IMR-90 (cell line): Measurements from ENCODE around the gene PANK4. TPM values are rescaled to one million over a fixed set of nuclear protein-coding genes. Genes with fewer than 3 reads are reported as not detected.
A peak's percentile ranks its signal among the peaks of the same experiment; 100 is the strongest.

ENCODE experiments used
- ATAC-seq: fragments of 200-7000 bp; cut with Tn5 transposase; 2 replicates; pipeline ENCODE4 v1.9.1; 2020; ENCODE audit warnings: low read depth, mild to moderate bottlenecking, moderate library complexity
- BruUV-seq: library from RNA; stranded (reverse); fragments of 400-500 nt; replicated peaks from 2 replicates; lab custom pipeline; 2021; lab: Mats Ljungman, UMichigan
- CTCF ChIA-PET: fragments of 300-600 bp; formaldehyde crosslinking; extraction: SDS; loops from one replicate; lab custom pipeline; 2021; ENCODE audit warnings: antibody characterized with exemption; lab: Yijun Ruan, JAX
- POLR2A ChIA-PET: fragments of 300-600 bp; sonication (Branson Sonifier 250); formaldehyde crosslinking; loops from one replicate; lab custom pipeline; 2022; ENCODE audit warnings: antibody characterized with exemption; ENCODE audit not compliant: unreplicated experiment; lab: Charles Lee
- DNase-seq: peaks from one replicate; pipeline ENCODE4 v3.0.0; 2013
- H2AFZ ChIP-seq: replicated peaks from 2 replicates; pipeline ENCODE3; 2013; ENCODE audit warnings: low read length, mild to moderate bottlenecking; ENCODE audit not compliant: poor library complexity
- H2AK5ac ChIP-seq: 2 replicates; pipeline ENCODE4 v1.6.1; 2013; ENCODE audit warnings: low read depth, low read length, inconsistent platforms
- H2AK9ac ChIP-seq: replicated peaks from 2 replicates; pipeline ENCODE3; 2013; ENCODE audit warnings: mild to moderate bottlenecking, low read depth, low read length, moderate library complexity; ENCODE audit not compliant: poor library complexity
- H2BK120ac ChIP-seq: 2 replicates; pipeline ENCODE4 v1.6.1; 2013; ENCODE audit warnings: low read depth, low read length, inconsistent platforms
- H2BK15ac ChIP-seq: 3 replicates; pipeline ENCODE4 v1.6.1; 2013; ENCODE audit warnings: low read depth, low read length, inconsistent platforms
- H2BK20ac ChIP-seq: 2 replicates; pipeline ENCODE4 v1.6.1; 2013; ENCODE audit warnings: low read depth, mild to moderate bottlenecking, inconsistent platforms, low read length, moderate library complexity
- H2BK5ac ChIP-seq: 2 replicates; pipeline ENCODE4 v1.6.1; 2013; ENCODE audit warnings: mild to moderate bottlenecking, low read depth, low read length, inconsistent platforms; ENCODE audit not compliant: poor library complexity, severe bottlenecking
- H3K14ac ChIP-seq: replicated peaks from 2 replicates; pipeline ENCODE4 v1.6.1; 2013; ENCODE audit warnings: low read depth, low read length, inconsistent platforms
- H3K18ac ChIP-seq: 2 replicates; pipeline ENCODE4 v1.6.1; 2013; ENCODE audit warnings: low read depth, low read length, control low read depth
- H3K23ac ChIP-seq: 2 replicates; pipeline ENCODE4 v1.6.1; 2013; ENCODE audit warnings: low read depth, low read length, inconsistent platforms
- H3K27ac ChIP-seq: 2 replicates; pipeline ENCODE4 v1.5.1; 2013; ENCODE audit warnings: mild to moderate bottlenecking, control low read depth, low read length; ENCODE audit not compliant: insufficient read depth
- H3K27me3 ChIP-seq: 2 replicates; pipeline ENCODE4 v1.6.1; 2013; ENCODE audit warnings: low read length; ENCODE audit not compliant: control insufficient read depth, insufficient read depth
- H3K36me3 ChIP-seq: 2 replicates; pipeline ENCODE4 v1.6.1; 2013; ENCODE audit warnings: low read length, mixed read lengths; ENCODE audit not compliant: control insufficient read depth, insufficient read depth
- H3K4ac ChIP-seq: 2 replicates; pipeline ENCODE4 v1.6.1; 2013; ENCODE audit warnings: low read depth, low read length, inconsistent platforms
- H3K4me1 ChIP-seq: 2 replicates; pipeline ENCODE4 v1.6.1; 2013; ENCODE audit warnings: low read length, mixed read lengths; ENCODE audit not compliant: control insufficient read depth, insufficient read depth
- H3K4me2 ChIP-seq: 2 replicates; pipeline ENCODE4 v1.6.1; 2013; ENCODE audit warnings: low read depth, mild to moderate bottlenecking, control low read depth, low read length, moderate library complexity
- H3K4me3 ChIP-seq: 2 replicates; pipeline ENCODE4 v1.5.1; 2013; ENCODE audit warnings: low read depth, mild to moderate bottlenecking, control low read depth, low read length, moderate library complexity; ENCODE audit not compliant: insufficient read depth
- H3K56ac ChIP-seq: 2 replicates; pipeline ENCODE4 v1.6.1; 2013; ENCODE audit warnings: low read length, inconsistent platforms; ENCODE audit not compliant: insufficient read depth; ENCODE audit errors: extremely low read depth
- H3K79me1 ChIP-seq, 2 experiments: 2 replicates each; pipeline ENCODE4 v1.6.1; 2013; ENCODE audit warnings: low read length in 2 of 2, inconsistent platforms in 1 of 2, low read depth in 1 of 2
- H3K9ac ChIP-seq: 2 replicates; pipeline ENCODE4 v1.6.1; 2013; ENCODE audit warnings: low read depth, low read length, control low read depth
- H3K9me1 ChIP-seq: 2 replicates; pipeline ENCODE4 v1.6.1; 2013; ENCODE audit warnings: low read length, inconsistent platforms; ENCODE audit not compliant: insufficient read depth
- H3K9me3 ChIP-seq: 2 replicates; pipeline ENCODE4 v1.6.1; 2013; ENCODE audit warnings: low read length; ENCODE audit not compliant: control insufficient read depth, insufficient read depth
- H4K20me1 ChIP-seq: 2 replicates; pipeline ENCODE4 v1.6.1; 2013; ENCODE audit warnings: low read length, inconsistent platforms; ENCODE audit not compliant: insufficient read depth
- H4K5ac ChIP-seq: 2 replicates; pipeline ENCODE4 v1.6.1; 2013; ENCODE audit warnings: mild to moderate bottlenecking, low read depth, low read length, control low read depth
- H4K8ac ChIP-seq, 2 experiments: 2 replicates each; pipeline ENCODE4 v1.6.1; 2013; ENCODE audit warnings: low read depth in 2 of 2, low read length in 2 of 2, control low read depth in 1 of 2, inconsistent platforms in 1 of 2
- H4K91ac ChIP-seq: 2 replicates; pipeline ENCODE4 v1.6.1; 2013; ENCODE audit warnings: low read depth, low read length, inconsistent platforms; ENCODE audit not compliant: insufficient read depth
- CTCF ChIP-seq: conservative IDR thresholded peaks from 2 replicates; pipeline ENCODE4 v1.5.1; 2012; ENCODE audit warnings: mild to moderate bottlenecking, low read depth, low read length, improper control_type of control experiment
- MAFK ChIP-seq: IDR thresholded peaks from 2 replicates; pipeline ENCODE4 v1.6.1; 2012; ENCODE audit warnings: low read depth, low read length, improper control_type of control experiment
- RAD21 ChIP-seq: IDR thresholded peaks from 2 replicates; pipeline ENCODE4 v1.6.1; 2012; ENCODE audit warnings: low read length, improper control_type of control experiment
- RFX5 ChIP-seq: IDR thresholded peaks from 2 replicates; pipeline ENCODE4 v1.8.0; 2012; ENCODE audit warnings: low read depth, mild to moderate bottlenecking, low read length, moderate library complexity
- WGBS, 2 experiments: methylation state at CpG; one replicate each; pipeline versions ENCODE4 v1.1.5 to v1.1.7; 2013; ENCODE audit warnings: missing lambda C conversion rate in 2 of 2; ENCODE audit not compliant: insufficient read length in 1 of 2; ENCODE audit errors: extremely low coverage in 2 of 2; 5-methylcytosine and 5-hydroxymethylcytosine counted together
- dilution Hi-C: fragments of 300-500 bp; cut with HindIII; formaldehyde crosslinking; loops from one replicate; pipeline ENCODE4 v1.14.3; 2018; ENCODE audit warnings: low sequenced_read_pairs; ENCODE audit not compliant: unreplicated experiment
- in situ Hi-C: fragments of 300-500 bp; cut with MboI; formaldehyde crosslinking; loops from 3 replicates; pipeline ENCODE4 v1.14.3; 2019; ENCODE audit warnings: low sequenced_read_pairs, inconsistent platforms, mixed read lengths
- intact Hi-C: fragments of 100-400 bp; cut with micrococcal nuclease; formaldehyde crosslinking; loops from 2 replicates; pipeline ENCODE4 v1.10.0; 2022
- polyA plus RNA-seq, 3 experiments: library from polyadenylated mRNA; depleted of rRNA; stranded (reverse); fragments of >200 nt; gene quantifications; 2 replicates each; pipeline ENCODE4 v1.2.3, GENCODE V29; 2012; ENCODE audit warnings: low replicate concordance in 1 of 3
- total RNA-seq: library from RNA; depleted of rRNA; stranded (reverse); fragments of >200 nt; gene quantifications from 2 replicates; pipeline ENCODE4 v1.2.3, GENCODE V29; 2012

The PANK4 gene
- total and polyA plus RNA-seq, 2 of the 4 experiments (the other 2 are of a cell fraction), result 14.0 to 18.5 TPM

GRCh38 chr1:2554621-2555387 is 28.4 kb upstream of the PANK4 start:
- CTCF ChIA-PET, result no interaction called here
- no peaks in the 10 kb centered on the region for H3K9me3 ChIP-seq
- dilution Hi-C loops (no loop called here), intact Hi-C loops (loop anchor here (2.0 kb wide), 1 partner anchor 870 kb away; no protein-coding TSS in a partner anchor), in situ Hi-C loops (no loop called here)
- TF ChIP-seq RAD21 (peak; percentile 45; the same call in 1 of the 2 replicates), MAFK (no peak), RFX5 (no peak), CTCF (peak; percentile 34)
- BruUV-seq, result no TSS peak
- no peak overlapping the region for H2BK15ac ChIP-seq
- no peak overlapping the region for H2AFZ ChIP-seq
- no peak overlapping the region for H2BK20ac ChIP-seq
- H3K4ac ChIP-seq, result no peak overlapping the region
- H4K91ac ChIP-seq, result no peak overlapping the region
- no peaks in the 10 kb centered on the region for H3K4me1 ChIP-seq
- DNase-seq, result no peak
- H3K36me3 ChIP-seq, result no peaks in the 10 kb centered on the region
- H2AK9ac ChIP-seq, result peak overlapping the region; percentile 28
- ATAC-seq, result no peak
- H2AK5ac ChIP-seq, result no peak overlapping the region
- H3K14ac ChIP-seq, result no peak overlapping the region
- no peak overlapping the region for H3K56ac ChIP-seq
- POLR2A ChIA-PET, result no interaction called here
- no peak overlapping the region for H3K9ac ChIP-seq
- H2BK5ac ChIP-seq, result no peak overlapping the region
- no peak overlapping the region for H3K27ac ChIP-seq
- no peak overlapping the region for H3K4me3 ChIP-seq
- no peak overlapping the region for H4K8ac ChIP-seq
- H3K9me1 ChIP-seq, result no peaks in the 10 kb centered on the region
- 90% methylated on average over 2 of the region's 19 CpGs; no CpG with 5 or more reads in 1 of the 2 experiments for WGBS, 2 experiments
- H3K79me1 ChIP-seq, result no peaks in the 10 kb centered on the region
- no peaks in the 10 kb centered on the region; the same call in 1 of the 2 replicates for H3K27me3 ChIP-seq
- H2BK120ac ChIP-seq, result no peak overlapping the region
- no peak overlapping the region for H3K23ac ChIP-seq
- no peak overlapping the region for H4K5ac ChIP-seq
- H4K20me1 ChIP-seq, result no peaks in the 10 kb centered on the region
- H3K4me2 ChIP-seq, result no peak overlapping the region
- H3K18ac ChIP-seq, result no peak overlapping the region
